IMR-90 (cell line): ENCODE results near the gene CLK3.

Experiments
- BHLHE40 ChIP-seq: fragments of 150-350 bp; IDR thresholded peaks from 2 replicates; pipeline ENCODE4 v1.6.1; 2016; ENCODE audit warnings: mild to moderate bottlenecking, low read depth, low read length
- CEBPB ChIP-seq: IDR thresholded peaks from 2 replicates; pipeline ENCODE4 v1.6.1; 2012; ENCODE audit warnings: low read depth, low read length, improper control_type of control experiment
- POLR2A ChIP-seq: IDR thresholded peaks from 2 replicates; pipeline ENCODE4 v1.6.1; 2012; ENCODE audit warnings: mild to moderate bottlenecking, low read depth, low read length
- TF ChIP-seq, protein P1 (sequence below): conservative IDR thresholded peaks from 2 replicates; pipeline ENCODE4 v1.5.1; 2012; ENCODE audit warnings: mild to moderate bottlenecking, low read depth, low read length, improper control_type of control experiment
- TF ChIP-seq, protein P2 (sequence below): fragments of 150-350 bp; IDR thresholded peaks from 2 replicates; pipeline ENCODE4 v1.6.1; 2017; ENCODE audit warnings: mild to moderate bottlenecking, antibody characterized with exemption, low read length, low read depth

DNA sequence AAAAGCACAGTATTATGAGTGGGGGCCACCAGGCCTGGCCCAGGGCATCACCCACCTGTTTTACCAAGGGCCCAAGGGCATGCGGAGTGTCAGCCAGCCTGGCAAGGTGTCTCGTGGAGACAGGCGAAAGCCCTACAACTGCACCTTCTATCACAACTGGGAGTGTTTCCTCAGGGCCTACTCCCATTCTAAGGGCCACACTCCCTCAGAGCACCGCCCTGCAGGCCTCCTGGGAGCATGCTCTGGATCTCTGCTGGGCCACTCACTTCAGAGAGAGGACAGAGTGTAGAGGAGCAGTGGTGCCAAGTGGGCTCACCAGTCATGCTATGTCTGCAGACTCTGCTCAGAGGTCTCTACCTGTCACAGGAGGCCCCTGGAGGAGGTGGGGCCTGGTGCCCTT is 21.2 kb upstream of the CLK3 start:
- TF ChIP-seq, protein P1, sequence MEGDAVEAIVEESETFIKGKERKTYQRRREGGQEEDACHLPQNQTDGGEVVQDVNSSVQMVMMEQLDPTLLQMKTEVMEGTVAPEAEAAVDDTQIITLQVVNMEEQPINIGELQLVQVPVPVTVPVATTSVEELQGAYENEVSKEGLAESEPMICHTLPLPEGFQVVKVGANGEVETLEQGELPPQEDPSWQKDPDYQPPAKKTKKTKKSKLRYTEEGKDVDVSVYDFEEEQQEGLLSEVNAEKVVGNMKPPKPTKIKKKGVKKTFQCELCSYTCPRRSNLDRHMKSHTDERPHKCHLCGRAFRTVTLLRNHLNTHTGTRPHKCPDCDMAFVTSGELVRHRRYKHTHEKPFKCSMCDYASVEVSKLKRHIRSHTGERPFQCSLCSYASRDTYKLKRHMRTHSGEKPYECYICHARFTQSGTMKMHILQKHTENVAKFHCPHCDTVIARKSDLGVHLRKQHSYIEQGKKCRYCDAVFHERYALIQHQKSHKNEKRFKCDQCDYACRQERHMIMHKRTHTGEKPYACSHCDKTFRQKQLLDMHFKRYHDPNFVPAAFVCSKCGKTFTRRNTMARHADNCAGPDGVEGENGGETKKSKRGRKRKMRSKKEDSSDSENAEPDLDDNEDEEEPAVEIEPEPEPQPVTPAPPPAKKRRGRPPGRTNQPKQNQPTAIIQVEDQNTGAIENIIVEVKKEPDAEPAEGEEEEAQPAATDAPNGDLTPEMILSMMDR: no peak
- TF ChIP-seq POLR2A: no peak
- TF ChIP-seq, protein P2, sequence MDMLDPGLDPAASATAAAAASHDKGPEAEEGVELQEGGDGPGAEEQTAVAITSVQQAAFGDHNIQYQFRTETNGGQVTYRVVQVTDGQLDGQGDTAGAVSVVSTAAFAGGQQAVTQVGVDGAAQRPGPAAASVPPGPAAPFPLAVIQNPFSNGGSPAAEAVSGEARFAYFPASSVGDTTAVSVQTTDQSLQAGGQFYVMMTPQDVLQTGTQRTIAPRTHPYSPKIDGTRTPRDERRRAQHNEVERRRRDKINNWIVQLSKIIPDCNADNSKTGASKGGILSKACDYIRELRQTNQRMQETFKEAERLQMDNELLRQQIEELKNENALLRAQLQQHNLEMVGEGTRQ: no peak
- TF ChIP-seq CEBPB: no peak
- no peak for TF ChIP-seq BHLHE40
